Left colon (tissue), 2 donors: Measurements from ENCODE around the gene ZNF561. TPM values are rescaled to one million over a fixed set of nuclear protein-coding genes. Genes with fewer than 3 reads are reported as not detected.
"Not testable (repeated sequence)": the region's sequence is repeated elsewhere in the genome, so short reads cannot be mapped to it uniquely, and the experiment has no call there.

Experiments
- ATAC-seq: fragments of 200-7000 bp; cut with Tn5 transposase; one replicate; pipeline ENCODE4 v1.9.1; 2020; ENCODE audit warnings: mild to moderate bottlenecking, moderate library complexity
- DNase-seq, 2 donors: peaks; one replicate each; pipeline ENCODE4 v3.0.0-alpha.2; 2020
- intact Hi-C, 2 donors: fragments of 100-400 bp; cut with DNase I in 1 of 2; cut with micrococcal nuclease in 1 of 2; formaldehyde crosslinking; loops; one replicate each; pipeline versions ENCODE4 v1.11.2 to v1.14.0; 2022; cut with DNase I, micrococcal nuclease
- long read RNA-seq: library from polyadenylated mRNA; unstranded; transcript quantifications from one replicate; pipeline ENCODE4 v2.0.0, GENCODE V29; 2021
- total RNA-seq, 2 donors: library from RNA; stranded (reverse); fragmentation: NEBNext Ultra II Directional; extraction: Animal tissue kit (Norgen Biotek cat#: 25700); gene quantifications; one replicate each; pipeline ENCODE4 v1.2.1, GENCODE V29; 2021
- donor health status: DM: no; HTN: no; CAD: no.
- donor health status: DM: yes; HTN: yes; CAD: no.

Gene ZNF561
- total RNA-seq, result 10 to 100 TPM; 23.1 to 26.3 TPM
- long read RNA-seq, full-length matches to known transcripts, result 3 of 4 reads
- long read RNA-seq, partial matches to known transcripts, result 0 of 4 reads
- long read RNA-seq, other reads (novel, unspliced or antisense), result 1 of 4 reads

DNA sequence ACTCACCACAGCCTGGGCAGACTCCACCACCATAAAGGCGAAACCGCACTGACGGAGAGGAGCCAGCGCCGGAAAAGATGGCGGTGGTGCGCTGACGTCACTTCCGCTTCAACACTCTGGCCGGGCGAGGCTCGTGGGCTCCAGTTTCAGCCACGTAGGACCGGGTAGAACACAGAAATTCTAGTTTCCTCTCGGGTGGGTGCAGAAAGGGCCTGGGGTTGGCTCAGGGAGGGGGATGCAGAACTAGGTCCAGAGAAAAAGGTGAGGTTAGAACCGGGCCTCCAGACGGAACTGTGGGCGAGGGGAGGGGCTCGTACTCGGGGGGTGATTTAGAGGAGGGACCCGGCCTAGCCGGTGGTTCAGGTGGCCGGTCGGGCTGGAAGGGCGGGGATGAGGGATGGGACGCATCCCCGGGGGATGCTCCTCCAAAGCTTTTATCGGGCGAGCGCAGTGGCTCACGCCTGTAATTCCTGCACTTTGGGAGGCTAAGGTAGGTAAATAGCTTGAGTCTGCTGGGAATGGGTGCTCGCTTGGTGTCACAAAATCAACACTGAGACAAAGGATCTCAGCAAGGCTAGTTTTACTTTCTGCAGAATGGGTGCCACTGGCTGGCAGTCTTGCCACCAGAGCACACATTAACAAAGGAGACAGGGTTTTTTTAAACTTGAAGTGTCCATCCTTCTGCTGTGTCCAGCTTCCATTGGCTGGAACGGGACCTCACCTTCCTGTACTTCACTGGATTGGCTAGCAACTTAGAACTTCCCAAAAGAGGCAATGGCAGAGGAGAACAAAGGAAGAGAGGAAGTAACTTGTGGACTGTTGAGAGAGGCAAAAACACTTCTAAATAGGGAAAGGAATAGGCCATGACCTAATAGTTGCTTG, at the start of gene ZNF561:
ZNF561 (minus strand) TSS at position 77 of the 882 bp plus-strand sequence. CDS start 1,776 bp downstream, outside the sequence.
- peak; percentile 76 to 92 for DNase-seq
- intact Hi-C loops, result loop anchor here in 1 of 2 donors (10.0 kb wide), 1 partner anchor 173 kb away; no protein-coding TSS in a partner anchor
- peak; percentile 94 for ATAC-seq

- ATAC-seq (no peak), DNase-seq (no peak)
- intact Hi-C loops, result no loop called here
Measured at GRCh38 chr19:9668544-9668943, 47.5 kb upstream of the ZNF561 start.

DNA sequence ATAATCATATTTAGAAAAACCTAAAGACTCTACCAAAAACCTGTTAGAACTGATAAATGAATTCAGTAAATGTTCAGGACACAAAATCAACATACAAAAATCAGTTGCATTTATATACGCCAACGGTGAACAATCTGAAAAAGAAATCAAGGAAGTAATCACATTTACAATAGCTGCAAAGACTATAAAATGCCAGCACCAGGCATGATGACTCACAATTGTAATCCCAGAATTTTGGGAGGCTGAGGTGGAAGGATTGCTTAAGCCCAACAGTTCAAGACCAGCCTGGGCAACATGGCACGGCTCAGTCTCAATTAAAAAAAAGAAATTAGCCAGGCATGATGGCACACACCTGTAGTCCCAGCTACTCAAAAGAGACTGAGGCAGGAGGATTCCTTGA, 46.9 kb upstream of the ZNF561 start:
- ATAC-seq (peak; percentile 83), DNase-seq (no peak)
- intact Hi-C loops, result no loop called here

GRCh38 chr19:9658769-9659168, 37.7 kb upstream of the ZNF561 start:
- no peak for DNase-seq
- intact Hi-C loops, result no loop called here

GRCh38 chr19:9653066-9653555, 32.1 kb upstream of the ZNF561 start:
- not testable (repeated sequence) for ATAC-seq

More at GRCh38 chr19:9658769-9659168, 37.7 kb upstream of the ZNF561 start:
- ATAC-seq, result no peak

GRCh38 chr19:9651464-9651863, 30.4 kb upstream of the ZNF561 start:
- intact Hi-C loops, DNase-seq, ATAC-seq: not testable (repeated sequence)

More at GRCh38 chr19:9653066-9653555, 32.1 kb upstream of the ZNF561 start:
- DNase-seq, intact Hi-C loops: not testable (repeated sequence)

- intact Hi-C loops, result no loop called here
- DNase-seq, result no peak
- no peak for ATAC-seq
Measured at GRCh38 chr19:9650345-9650744, 29.3 kb upstream of the ZNF561 start.

GRCh38 chr19:9645472-9645871, 24.4 kb upstream of the ZNF561 start:
- DNase-seq (no peak), ATAC-seq (peak; percentile 40)
- intact Hi-C loops, result no loop called here

DNA sequence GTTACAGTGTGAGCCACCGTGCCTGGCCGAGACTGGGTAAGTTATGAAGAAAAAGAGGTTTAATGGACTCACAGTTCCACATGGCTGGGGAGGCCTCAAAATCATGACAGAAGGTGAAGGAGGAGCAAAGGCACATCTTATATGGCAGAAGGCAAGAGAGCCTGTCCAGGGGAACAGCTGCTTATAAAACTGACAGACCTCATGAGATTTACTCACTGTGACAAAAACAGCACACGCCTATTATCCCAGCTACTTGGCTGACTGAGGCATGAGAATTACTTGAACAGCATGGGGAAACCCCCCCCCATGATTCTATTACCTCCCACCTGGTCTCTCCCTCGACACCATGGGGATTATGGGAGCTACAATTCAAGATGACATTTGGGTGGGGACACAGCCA, 23.4 kb upstream of the ZNF561 start:
- intact Hi-C loops, result no loop called here
- no peak for DNase-seq
- no peak for ATAC-seq

GRCh38 chr19:9641810-9642209, 20.8 kb upstream of the ZNF561 start:
- no peak for DNase-seq
- ATAC-seq, result peak; percentile 37
- intact Hi-C loops, result no loop called here

- ATAC-seq, result no peak
Measured at GRCh38 chr19:9640956-9641355, 19.9 kb upstream of the ZNF561 start.

DNA sequence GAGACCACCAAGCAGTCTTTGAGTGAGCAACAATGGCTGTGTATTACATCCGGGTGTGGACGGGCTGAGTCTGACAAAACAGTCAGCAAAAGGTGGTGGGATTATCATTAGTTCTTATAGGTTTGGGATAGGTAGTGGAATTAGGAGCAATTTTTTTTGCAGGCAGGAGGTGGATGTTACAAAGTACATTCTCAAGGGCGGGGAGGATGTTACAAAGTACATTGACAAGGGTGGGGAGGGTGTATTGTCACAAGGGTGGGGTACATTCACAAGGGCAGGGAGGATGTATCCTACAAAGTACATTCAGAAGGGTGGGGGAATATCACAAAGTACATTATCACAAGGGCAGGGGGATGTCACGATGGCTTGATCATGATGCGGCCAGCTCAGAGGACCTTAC, 15.0 kb upstream of the ZNF561 start:
- ATAC-seq (no peak), DNase-seq (no peak)
- intact Hi-C loops, result no loop called here

More at GRCh38 chr19:9640956-9641355, 19.9 kb upstream of the ZNF561 start:
- intact Hi-C loops, result no loop called here
- no peak for DNase-seq

GRCh38 chr19:9627856-9628255, 6.8 kb upstream of the ZNF561 start:
- intact Hi-C loops, result loop anchor here (5.0 to 10.0 kb wide), 2 partner anchors 167 to 169 kb away; no protein-coding TSS in a partner anchor
- DNase-seq, result no peak
- no peak for ATAC-seq

GRCh38 chr19:9622531-9622930, 1.5 kb upstream of the ZNF561 start:
- DNase-seq (no peak), ATAC-seq (no peak)
- intact Hi-C loops, result loop anchor here in 1 of 2 donors (10.0 kb wide), 1 partner anchor 172 kb away; no protein-coding TSS in a partner anchor

- intact Hi-C loops, result loop anchor here in 1 of 2 donors (10.0 kb wide), 1 partner anchor 174 kb away; no protein-coding TSS in a partner anchor
- DNase-seq (no peak), ATAC-seq (peak; percentile 66)
Measured at GRCh38 chr19:9620842-9621155, 233 bp downstream of the ZNF561 start.

DNA sequence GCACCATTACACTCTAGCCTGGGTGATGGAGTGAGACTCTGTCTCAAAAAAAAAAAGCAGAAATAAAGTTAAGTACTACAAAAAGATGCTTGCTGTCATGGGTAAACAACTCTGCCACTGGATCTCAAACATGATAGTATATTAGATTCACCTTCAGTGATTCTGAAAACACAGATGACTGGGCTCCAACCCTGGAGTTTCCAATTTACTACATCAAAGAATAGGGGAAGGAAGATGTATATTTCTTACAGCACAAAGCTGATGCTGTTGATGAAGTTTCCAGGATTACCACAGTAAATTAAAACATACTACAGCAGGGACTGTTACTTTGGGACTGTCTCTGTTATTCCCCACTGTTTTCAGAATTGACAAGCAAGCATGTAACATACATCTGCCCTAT, 5.2 kb downstream of the ZNF561 start:
- ATAC-seq (no peak), DNase-seq (no peak)
- intact Hi-C loops, result no loop called here

GRCh38 chr19:9610484-9611113, 10.4 kb downstream of the ZNF561 start:
- intact Hi-C loops, result no loop called here
- DNase-seq (no peak), ATAC-seq (no peak)

GRCh38 chr19:9608912-9609311, 12.1 kb downstream of the ZNF561 start:
- intact Hi-C loops, result no loop called here
- ATAC-seq (no peak), DNase-seq (no peak)

DNA sequence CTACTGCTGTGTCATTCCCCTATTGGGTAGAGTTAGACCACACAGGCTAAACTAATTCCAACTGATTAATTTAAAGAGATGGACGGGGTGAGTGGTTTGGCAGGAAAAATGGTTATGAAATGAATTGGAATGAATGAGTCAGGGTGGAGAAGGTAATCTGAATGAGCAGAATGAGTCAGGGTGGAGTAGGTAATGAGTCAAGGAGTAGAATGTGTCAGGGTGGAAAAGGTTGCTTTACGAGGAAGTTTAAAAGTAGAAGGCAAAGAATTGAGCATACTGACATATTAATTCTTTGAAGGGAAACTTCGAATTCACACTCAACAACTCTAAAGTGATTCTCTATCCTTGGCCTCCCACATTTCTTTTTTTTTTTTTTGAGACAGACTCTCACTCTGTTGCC, 24.0 kb downstream of the ZNF561 start:
- intact Hi-C loops, result no loop called here
- DNase-seq (no peak), ATAC-seq (no peak)
